Loucy (cell line): ENCODE data around the gene IFNK.

Source experiments
- EZH2phosphoT487 ChIP-seq: fragments of 200-600 bp; IDR thresholded peaks from 2 replicates; pipeline ENCODE4 v1.6.1; 2018; ENCODE audit warnings: antibody characterized with exemption, mild to moderate bottlenecking, moderate library complexity, borderline replicate concordance
- TF ChIP-seq, protein P1 (sequence below): fragments of 200-600 bp; sonication (generic); conservative IDR thresholded peaks from 2 replicates; pipeline ENCODE4 v1.5.1; 2014; ENCODE audit warnings: mild to moderate bottlenecking, antibody characterized with exemption, low read length

- TF ChIP-seq, protein P1, sequence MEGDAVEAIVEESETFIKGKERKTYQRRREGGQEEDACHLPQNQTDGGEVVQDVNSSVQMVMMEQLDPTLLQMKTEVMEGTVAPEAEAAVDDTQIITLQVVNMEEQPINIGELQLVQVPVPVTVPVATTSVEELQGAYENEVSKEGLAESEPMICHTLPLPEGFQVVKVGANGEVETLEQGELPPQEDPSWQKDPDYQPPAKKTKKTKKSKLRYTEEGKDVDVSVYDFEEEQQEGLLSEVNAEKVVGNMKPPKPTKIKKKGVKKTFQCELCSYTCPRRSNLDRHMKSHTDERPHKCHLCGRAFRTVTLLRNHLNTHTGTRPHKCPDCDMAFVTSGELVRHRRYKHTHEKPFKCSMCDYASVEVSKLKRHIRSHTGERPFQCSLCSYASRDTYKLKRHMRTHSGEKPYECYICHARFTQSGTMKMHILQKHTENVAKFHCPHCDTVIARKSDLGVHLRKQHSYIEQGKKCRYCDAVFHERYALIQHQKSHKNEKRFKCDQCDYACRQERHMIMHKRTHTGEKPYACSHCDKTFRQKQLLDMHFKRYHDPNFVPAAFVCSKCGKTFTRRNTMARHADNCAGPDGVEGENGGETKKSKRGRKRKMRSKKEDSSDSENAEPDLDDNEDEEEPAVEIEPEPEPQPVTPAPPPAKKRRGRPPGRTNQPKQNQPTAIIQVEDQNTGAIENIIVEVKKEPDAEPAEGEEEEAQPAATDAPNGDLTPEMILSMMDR = no peak
- no peak for TF ChIP-seq EZH2phosphoT487
Measured at GRCh38 chr9:27518006-27518405, 6.1 kb upstream of the IFNK start.
